IMR-90 (cell line): ENCODE measurements around the gene ZNF195. TPM values are rescaled to one million over a fixed set of nuclear protein-coding genes. Genes with fewer than 3 reads are reported as not detected.
"Not testable (repeated sequence)": the region's sequence is repeated elsewhere in the genome, so short reads cannot be mapped to it uniquely, and the experiment has no call there.

ENCODE experiments used
- ATAC-seq: fragments of 200-7000 bp; cut with Tn5 transposase; 2 replicates; pipeline ENCODE4 v1.9.1; 2020; ENCODE audit warnings: low read depth, mild to moderate bottlenecking, moderate library complexity
- BruUV-seq: library from RNA; stranded (reverse); fragments of 400-500 nt; replicated peaks from 2 replicates; lab custom pipeline; 2021; lab: Mats Ljungman, UMichigan
- CTCF ChIA-PET: fragments of 300-600 bp; formaldehyde crosslinking; extraction: SDS; loops from one replicate; lab custom pipeline; 2021; ENCODE audit warnings: antibody characterized with exemption; lab: Yijun Ruan, JAX
- POLR2A ChIA-PET: fragments of 300-600 bp; sonication (Branson Sonifier 250); formaldehyde crosslinking; loops from one replicate; lab custom pipeline; 2022; ENCODE audit warnings: antibody characterized with exemption; ENCODE audit not compliant: unreplicated experiment; lab: Charles Lee
- DNase-seq: peaks from one replicate; pipeline ENCODE4 v3.0.0; 2013
- H2AFZ ChIP-seq: replicated peaks from 2 replicates; pipeline ENCODE3; 2013; ENCODE audit warnings: low read length, mild to moderate bottlenecking; ENCODE audit not compliant: poor library complexity
- H2AK5ac ChIP-seq: 2 replicates; pipeline ENCODE4 v1.6.1; 2013; ENCODE audit warnings: low read depth, low read length, inconsistent platforms
- H2AK9ac ChIP-seq: replicated peaks from 2 replicates; pipeline ENCODE3; 2013; ENCODE audit warnings: mild to moderate bottlenecking, low read depth, low read length, moderate library complexity; ENCODE audit not compliant: poor library complexity
- H2BK120ac ChIP-seq: 2 replicates; pipeline ENCODE4 v1.6.1; 2013; ENCODE audit warnings: low read depth, low read length, inconsistent platforms
- H2BK15ac ChIP-seq: 3 replicates; pipeline ENCODE4 v1.6.1; 2013; ENCODE audit warnings: low read depth, low read length, inconsistent platforms
- H2BK20ac ChIP-seq: 2 replicates; pipeline ENCODE4 v1.6.1; 2013; ENCODE audit warnings: low read depth, mild to moderate bottlenecking, inconsistent platforms, low read length, moderate library complexity
- H2BK5ac ChIP-seq: 2 replicates; pipeline ENCODE4 v1.6.1; 2013; ENCODE audit warnings: mild to moderate bottlenecking, low read depth, low read length, inconsistent platforms; ENCODE audit not compliant: poor library complexity, severe bottlenecking
- H3K14ac ChIP-seq: replicated peaks from 2 replicates; pipeline ENCODE4 v1.6.1; 2013; ENCODE audit warnings: low read depth, low read length, inconsistent platforms
- H3K18ac ChIP-seq: 2 replicates; pipeline ENCODE4 v1.6.1; 2013; ENCODE audit warnings: low read depth, low read length, control low read depth
- H3K23ac ChIP-seq: 2 replicates; pipeline ENCODE4 v1.6.1; 2013; ENCODE audit warnings: low read depth, low read length, inconsistent platforms
- H3K27ac ChIP-seq: 2 replicates; pipeline ENCODE4 v1.5.1; 2013; ENCODE audit warnings: mild to moderate bottlenecking, control low read depth, low read length; ENCODE audit not compliant: insufficient read depth
- H3K27me3 ChIP-seq: 2 replicates; pipeline ENCODE4 v1.6.1; 2013; ENCODE audit warnings: low read length; ENCODE audit not compliant: control insufficient read depth, insufficient read depth
- H3K36me3 ChIP-seq: 2 replicates; pipeline ENCODE4 v1.6.1; 2013; ENCODE audit warnings: low read length, mixed read lengths; ENCODE audit not compliant: control insufficient read depth, insufficient read depth
- H3K4ac ChIP-seq: 2 replicates; pipeline ENCODE4 v1.6.1; 2013; ENCODE audit warnings: low read depth, low read length, inconsistent platforms
- H3K4me1 ChIP-seq: 2 replicates; pipeline ENCODE4 v1.6.1; 2013; ENCODE audit warnings: low read length, mixed read lengths; ENCODE audit not compliant: control insufficient read depth, insufficient read depth
- H3K4me2 ChIP-seq: 2 replicates; pipeline ENCODE4 v1.6.1; 2013; ENCODE audit warnings: low read depth, mild to moderate bottlenecking, control low read depth, low read length, moderate library complexity
- H3K4me3 ChIP-seq: 2 replicates; pipeline ENCODE4 v1.5.1; 2013; ENCODE audit warnings: low read depth, mild to moderate bottlenecking, control low read depth, low read length, moderate library complexity; ENCODE audit not compliant: insufficient read depth
- H3K56ac ChIP-seq: 2 replicates; pipeline ENCODE4 v1.6.1; 2013; ENCODE audit warnings: low read length, inconsistent platforms; ENCODE audit not compliant: insufficient read depth; ENCODE audit errors: extremely low read depth
- H3K79me1 ChIP-seq, 2 experiments: 2 replicates each; pipeline ENCODE4 v1.6.1; 2013; ENCODE audit warnings: low read length in 2 of 2, inconsistent platforms in 1 of 2, low read depth in 1 of 2
- H3K9ac ChIP-seq: 2 replicates; pipeline ENCODE4 v1.6.1; 2013; ENCODE audit warnings: low read depth, low read length, control low read depth
- H3K9me1 ChIP-seq: 2 replicates; pipeline ENCODE4 v1.6.1; 2013; ENCODE audit warnings: low read length, inconsistent platforms; ENCODE audit not compliant: insufficient read depth
- H3K9me3 ChIP-seq: 2 replicates; pipeline ENCODE4 v1.6.1; 2013; ENCODE audit warnings: low read length; ENCODE audit not compliant: control insufficient read depth, insufficient read depth
- H4K20me1 ChIP-seq: 2 replicates; pipeline ENCODE4 v1.6.1; 2013; ENCODE audit warnings: low read length, inconsistent platforms; ENCODE audit not compliant: insufficient read depth
- H4K5ac ChIP-seq: 2 replicates; pipeline ENCODE4 v1.6.1; 2013; ENCODE audit warnings: mild to moderate bottlenecking, low read depth, low read length, control low read depth
- H4K8ac ChIP-seq, 2 experiments: 2 replicates each; pipeline ENCODE4 v1.6.1; 2013; ENCODE audit warnings: low read depth in 2 of 2, low read length in 2 of 2, control low read depth in 1 of 2, inconsistent platforms in 1 of 2
- H4K91ac ChIP-seq: 2 replicates; pipeline ENCODE4 v1.6.1; 2013; ENCODE audit warnings: low read depth, low read length, inconsistent platforms; ENCODE audit not compliant: insufficient read depth
- CEBPB ChIP-seq: IDR thresholded peaks from 2 replicates; pipeline ENCODE4 v1.6.1; 2012; ENCODE audit warnings: low read depth, low read length, improper control_type of control experiment
- WGBS, 2 experiments: methylation state at CpG; one replicate each; pipeline versions ENCODE4 v1.1.5 to v1.1.7; 2013; ENCODE audit warnings: missing lambda C conversion rate in 2 of 2; ENCODE audit not compliant: insufficient read length in 1 of 2; ENCODE audit errors: extremely low coverage in 2 of 2; 5-methylcytosine and 5-hydroxymethylcytosine counted together
- dilution Hi-C: fragments of 300-500 bp; cut with HindIII; formaldehyde crosslinking; loops from one replicate; pipeline ENCODE4 v1.14.3; 2018; ENCODE audit warnings: low sequenced_read_pairs; ENCODE audit not compliant: unreplicated experiment
- in situ Hi-C: fragments of 300-500 bp; cut with MboI; formaldehyde crosslinking; loops from 3 replicates; pipeline ENCODE4 v1.14.3; 2019; ENCODE audit warnings: low sequenced_read_pairs, inconsistent platforms, mixed read lengths
- intact Hi-C: fragments of 100-400 bp; cut with micrococcal nuclease; formaldehyde crosslinking; loops from 2 replicates; pipeline ENCODE4 v1.10.0; 2022
- polyA plus RNA-seq, 3 experiments: library from polyadenylated mRNA; depleted of rRNA; stranded (reverse); fragments of >200 nt; gene quantifications; 2 replicates each; pipeline ENCODE4 v1.2.3, GENCODE V29; 2012; ENCODE audit warnings: low replicate concordance in 1 of 3
- total RNA-seq: library from RNA; depleted of rRNA; stranded (reverse); fragments of >200 nt; gene quantifications from 2 replicates; pipeline ENCODE4 v1.2.3, GENCODE V29; 2012

The ZNF195 gene
- total and polyA plus RNA-seq, 2 of the 4 experiments (the other 2 are of a cell fraction): 10.2 to 24.4 TPM

- H2AK9ac ChIP-seq, H3K9me3 ChIP-seq, ATAC-seq, H3K27me3 ChIP-seq, H3K18ac ChIP-seq, CTCF ChIA-PET, H4K20me1 ChIP-seq, H3K56ac ChIP-seq, H4K5ac ChIP-seq, H3K9me1 ChIP-seq, intact Hi-C loops, H2BK120ac ChIP-seq, H3K4me1 ChIP-seq, POLR2A ChIA-PET, H4K91ac ChIP-seq, H3K79me1 ChIP-seq, H2BK5ac ChIP-seq, H2BK15ac ChIP-seq, H3K36me3 ChIP-seq, BruUV-seq, dilution Hi-C loops: not testable (repeated sequence)
- peak overlapping the region; percentile 85; the same call in 1 of the 2 replicates for H3K23ac ChIP-seq
- in situ Hi-C loops: loop anchor here (25.0 kb wide), 1 partner anchor 359 kb away; the partner anchor contains the start of gene CARS1
- TF ChIP-seq CEBPB: peak; percentile 68
- H2BK20ac ChIP-seq: peak overlapping the region; percentile 61; the same call in 1 of the 2 replicates
- H3K4me3 ChIP-seq: peak overlapping the region; percentile 62
- peak; percentile 44 for DNase-seq
- peak overlapping the region; percentile 76 for H2AFZ ChIP-seq
- peak overlapping the region; percentile 70; the same call in 1 of the 2 replicates for H3K4ac ChIP-seq
- peak overlapping the region; percentile 22 to 31; a peak in 1 of 4 replicates for H4K8ac ChIP-seq
- H3K9ac ChIP-seq: peak overlapping the region; percentile 24; the same call in 1 of the 2 replicates
- 0 out of 2 replicates have a peak overlapping the region, but pooled peaks have one; percentile 68 for H2AK5ac ChIP-seq
- peak overlapping the region; percentile 71; the same call in 1 of the 2 replicates for H3K14ac ChIP-seq
- H3K4me2 ChIP-seq: peak overlapping the region; percentile 24
- H3K27ac ChIP-seq: peak overlapping the region; percentile 3
- WGBS, 2 experiments: 0% methylated on average over 7 of the region's 42 CpGs; no CpG with 5 or more reads in 1 of the 2 experiments
These were observed 42.8 kb upstream of the ZNF195 start for GRCh38 chr11:3421608-3422379.

GRCh38 chr11:3420281-3421042, 41.5 kb upstream of the ZNF195 start:
- H3K4me3 ChIP-seq, H4K20me1 ChIP-seq, H3K4me1 ChIP-seq, H2AK9ac ChIP-seq, dilution Hi-C loops, H3K27me3 ChIP-seq, H3K23ac ChIP-seq, H3K18ac ChIP-seq, H2AK5ac ChIP-seq, DNase-seq, H3K9me1 ChIP-seq, H2BK15ac ChIP-seq, BruUV-seq, H3K79me1 ChIP-seq, H3K36me3 ChIP-seq, H2BK120ac ChIP-seq, H2BK5ac ChIP-seq, H4K5ac ChIP-seq, H3K56ac ChIP-seq, H3K9me3 ChIP-seq, H3K9ac ChIP-seq, CTCF ChIA-PET, H4K8ac ChIP-seq, H2BK20ac ChIP-seq, ATAC-seq, H3K14ac ChIP-seq, H2AFZ ChIP-seq, intact Hi-C loops, H4K91ac ChIP-seq, H3K4me2 ChIP-seq, H3K4ac ChIP-seq, POLR2A ChIA-PET, H3K27ac ChIP-seq: not testable (repeated sequence)
- WGBS, 2 experiments: 90% methylated on average over 4 of the region's 10 CpGs; no CpG with 5 or more reads in 1 of the 2 experiments
- in situ Hi-C loops: loop anchor here (25.0 kb wide), 1 partner anchor 358 kb away; the partner anchor contains the start of gene CARS1
